ENCODE data around the gene OLFM4.

Gene OLFM4

GRCh38 chr13:53014495-53015443, 13.8 kb upstream of the OLFM4 start:
- TF ChIP-seq CEBPB (IDR thresholded peaks at IDR 0.05): no peak
- TF ChIP-seq EGR1 (IDR thresholded peaks at IDR 0.05): no peak
- TF ChIP-seq TAF1 (IDR thresholded peaks at IDR 0.05; ENCODE audit: low read depth): no peak
- TF ChIP-seq EP300 (IDR thresholded peaks at IDR 0.05; ENCODE audit: borderline replicate concordance): no peak

GRCh38 chr13:53015971-53016370, 12.6 kb upstream of the OLFM4 start:
- TF ChIP-seq MAX (IDR thresholded peaks at IDR 0.05) (no peak), RAD21 (IDR thresholded peaks at IDR 0.05; ENCODE audit: low read depth) (no peak), EGR1 (IDR thresholded peaks at IDR 0.05) (no peak)

- TF ChIP-seq TEAD4 (IDR thresholded peaks at IDR 0.05) (no peak), EGR1 (IDR thresholded peaks at IDR 0.05) (no peak), CREB1 (IDR thresholded peaks at IDR 0.05; ENCODE audit: low read depth) (no peak), YY1 (IDR thresholded peaks at IDR 0.05; ENCODE audit: low read depth) (no peak), REST (IDR thresholded peaks at IDR 0.05; ENCODE audit: low read depth) (no peak), NFIC (IDR thresholded peaks at IDR 0.05) (no peak), RAD21 (IDR thresholded peaks at IDR 0.05; ENCODE audit: low read depth) (no peak), ZBTB7A (IDR thresholded peaks at IDR 0.05; ENCODE audit: low read depth) (no peak), EP300 (IDR thresholded peaks at IDR 0.05; ENCODE audit: borderline replicate concordance) (no peak), TCF12 (IDR thresholded peaks at IDR 0.05; ENCODE audit: low read depth) (no peak), TAF1 (IDR thresholded peaks at IDR 0.05; ENCODE audit: low read depth) (no peak), FOXM1 (IDR thresholded peaks at IDR 0.05; ENCODE audit: borderline replicate concordance, low read depth) (no peak), USF1 (IDR thresholded peaks at IDR 0.05) (no peak), MAX (IDR thresholded peaks at IDR 0.05) (no peak), CEBPB (IDR thresholded peaks at IDR 0.05) (no peak)
These were observed 11.1 kb upstream of the OLFM4 start for GRCh38 chr13:53017433-53017970.

GRCh38 chr13:53018690-53019647, 9.6 kb upstream of the OLFM4 start:
- TF ChIP-seq NFIC (IDR thresholded peaks at IDR 0.05): no peak
- no peak for TF ChIP-seq USF1 (IDR thresholded peaks at IDR 0.05)
- no peak for TF ChIP-seq MAX (IDR thresholded peaks at IDR 0.05)

GRCh38 chr13:53020764-53021335, 7.8 kb upstream of the OLFM4 start:
- TF ChIP-seq USF1 (IDR thresholded peaks at IDR 0.05) (no peak), FOXM1 (IDR thresholded peaks at IDR 0.05; ENCODE audit: borderline replicate concordance, low read depth) (no peak), TCF12 (IDR thresholded peaks at IDR 0.05; ENCODE audit: low read depth) (no peak), NFIC (IDR thresholded peaks at IDR 0.05) (no peak), CEBPB (IDR thresholded peaks at IDR 0.05) (no peak), YY1 (IDR thresholded peaks at IDR 0.05; ENCODE audit: low read depth) (no peak), TEAD4 (IDR thresholded peaks at IDR 0.05) (no peak), REST (IDR thresholded peaks at IDR 0.05; ENCODE audit: low read depth) (no peak), EP300 (IDR thresholded peaks at IDR 0.05; ENCODE audit: borderline replicate concordance) (no peak), RAD21 (IDR thresholded peaks at IDR 0.05; ENCODE audit: low read depth) (no peak), EGR1 (IDR thresholded peaks at IDR 0.05) (no peak), ZBTB7A (IDR thresholded peaks at IDR 0.05; ENCODE audit: low read depth) (no peak), MAX (IDR thresholded peaks at IDR 0.05) (no peak), TAF1 (IDR thresholded peaks at IDR 0.05; ENCODE audit: low read depth) (no peak), CREB1 (IDR thresholded peaks at IDR 0.05; ENCODE audit: low read depth) (no peak)

All from Ishikawa (cell line).